Small intestine (tissue), 7 donors: ENCODE data around the gene PLA2G4F. TPM values are rescaled to one million over a fixed set of nuclear protein-coding genes. Genes with fewer than 3 reads are reported as not detected.

Source experiments
- DNase-seq, 2 donors: peaks; one replicate each; pipeline versions ENCODE4 v3.0.0 to v3.0.0-alpha.2; 2013
- FAIRE-seq: peaks from 2 replicates; lab custom pipeline; 2012; peaks lifted over from hg19 to GRCh38; lab: Jason Lieb, UNC
- H3K27ac ChIP-seq, 3 donors: one replicate each; pipeline ENCODE4 v1.5.1; 2013; ENCODE audit warnings: low read length in 2 of 3, mild to moderate bottlenecking in 2 of 3, control low read depth in 1 of 3, inconsistent platforms in 1 of 3, low read depth in 1 of 3, moderate library complexity in 1 of 3
- H3K27me3 ChIP-seq, 3 donors: one replicate each; pipeline ENCODE4 v1.6.1; 2013; ENCODE audit warnings: low read length in 3 of 3, inconsistent platforms in 1 of 3; ENCODE audit not compliant: control insufficient read depth in 3 of 3, insufficient read depth in 3 of 3
- H3K36me3 ChIP-seq, 3 donors: one replicate each; pipeline ENCODE4 v1.6.1; 2013; ENCODE audit warnings: low read length in 3 of 3, inconsistent platforms in 1 of 3, low read depth in 1 of 3, mild to moderate bottlenecking in 1 of 3, moderate library complexity in 1 of 3; ENCODE audit not compliant: control insufficient read depth in 3 of 3, insufficient read depth in 2 of 3
- H3K4me1 ChIP-seq, 3 donors: one replicate each; pipeline ENCODE4 v1.6.1; 2013; ENCODE audit warnings: low read length in 2 of 3, inconsistent platforms in 1 of 3, low read depth in 1 of 3, mild to moderate bottlenecking in 1 of 3, moderate library complexity in 1 of 3; ENCODE audit not compliant: control insufficient read depth in 3 of 3, insufficient read depth in 2 of 3
- H3K4me3 ChIP-seq, 3 donors: one replicate each; pipeline ENCODE4 v1.5.1; 2013; ENCODE audit warnings: low read length in 3 of 3, control low read depth in 1 of 3, inconsistent platforms in 1 of 3, low read depth in 1 of 3, mild to moderate bottlenecking in 1 of 3, moderate library complexity in 1 of 3
- H3K9me3 ChIP-seq, 2 donors: one replicate each; pipeline ENCODE4 v1.6.1; 2013; ENCODE audit warnings: low read depth in 1 of 2, low read length in 1 of 2; ENCODE audit not compliant: control insufficient read depth in 2 of 2, insufficient read depth in 1 of 2
- WGBS, 3 donors: extraction: QIAGEN DNeasy Blood & Tissue Kit; methylation state at CpG; one replicate each; pipeline ENCODE4 v1.1.7; 2013; 5-methylcytosine and 5-hydroxymethylcytosine counted together
- polyA plus RNA-seq, 4 donors: library from polyadenylated mRNA; stranded (reverse) in 3 of 4; unstranded in 1 of 4; fragments of 200-250 nt in 3 of 4; fragments of 120-200 nt in 1 of 4; gene quantifications; one replicate each; pipeline versions ENCODE4 v1.2.1 to v1.2.3, GENCODE V29; 2013
- donor health status: healthy with polysubstance abuse.
- donor health status: control.
- donor health status: control.
- donor health status: Bipolar disorder and iron deficiency.
- donor health status: healthy.

PLA2G4F gene
- polyA plus RNA-seq, 4 donors, result 3.2 to 27.5 (median 11.0) TPM

DNA sequence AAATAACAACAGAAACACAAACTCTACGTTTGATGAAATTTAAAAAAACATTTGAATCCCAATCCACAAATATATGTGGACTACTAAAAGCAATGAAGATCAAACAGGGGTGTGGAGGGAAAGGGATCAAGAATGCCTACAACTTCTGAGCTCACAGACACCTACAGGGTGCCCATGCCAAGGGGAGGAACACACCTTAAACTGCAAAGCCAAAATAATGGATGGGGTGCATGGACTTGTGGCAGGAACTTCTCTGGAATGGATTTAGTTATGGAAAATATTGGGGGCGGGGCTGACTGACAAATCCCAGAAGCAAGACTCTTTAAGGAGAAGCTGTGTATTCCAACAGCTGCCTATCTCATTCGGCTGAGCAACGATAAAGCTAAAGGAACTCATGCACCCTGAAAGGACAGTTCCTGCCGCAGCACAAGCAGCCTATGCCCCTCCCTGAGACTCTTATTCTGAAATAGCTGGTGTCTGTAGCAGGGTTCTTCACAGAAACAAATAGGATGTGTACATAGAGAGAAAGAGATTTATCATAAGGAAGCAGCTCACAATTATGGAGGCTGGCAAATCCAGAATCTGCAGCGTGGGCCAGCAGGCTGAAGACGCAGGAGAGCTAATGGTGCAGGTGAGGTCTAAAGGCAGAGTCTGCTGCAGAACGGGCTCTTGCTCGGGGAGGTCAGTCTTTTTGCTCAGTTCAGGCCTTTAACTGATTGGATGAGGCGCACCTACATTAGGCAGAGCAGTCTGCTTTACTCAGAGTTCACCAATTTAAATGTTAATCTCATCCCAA lies 37.6 kb downstream of the PLA2G4F start:
- no peak for FAIRE-seq
- whole genome bisulfite sequencing, 3 donors, result 14 to 29% (median 27%) methylated on average over 10 of the region's 10 CpGs
- H3K36me3 ChIP-seq, result no peaks in the 10 kb centered on the region
- H3K4me3 ChIP-seq, result no peak overlapping the region
- peaks cover 0 to 20% (median 2%) of the 10 kb centered on the region in 3 donors for H3K4me1 ChIP-seq
- peaks cover 0 to 5% of the 10 kb centered on the region in 2 donors for H3K9me3 ChIP-seq
- H3K27ac ChIP-seq, result peak overlapping the region in 1 of 3 donors; percentile 33
- peak; percentile 75 to 78 for DNase-seq
- no peaks in the 10 kb centered on the region for H3K27me3 ChIP-seq

DNA sequence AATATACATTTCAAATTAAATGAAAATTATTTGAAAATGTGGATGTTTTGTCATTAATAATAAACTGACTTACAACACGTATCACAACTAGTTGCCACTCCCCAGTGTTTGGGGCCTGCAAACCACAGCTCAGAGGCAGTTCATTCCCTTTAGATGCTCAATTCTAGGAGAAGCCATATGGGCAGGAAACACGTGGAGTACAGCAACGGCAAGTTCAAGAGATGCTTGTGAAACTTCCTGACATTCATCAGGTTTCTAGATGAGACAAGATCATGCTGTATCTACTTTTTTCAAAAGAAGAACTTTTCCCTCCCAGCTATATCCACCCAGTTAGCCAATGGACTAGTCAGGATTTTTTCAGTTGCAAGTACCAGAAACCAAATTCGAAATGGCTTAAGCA lies 44.5 kb downstream of the PLA2G4F start:
- 51 to 90% (median 70%) methylated on average over 4 of the region's 4 CpGs for WGBS, 3 donors
- DNase-seq (no peak), FAIRE-seq (no peak)
- H3K27me3 ChIP-seq, result no peaks in the 10 kb centered on the region
- H3K27ac ChIP-seq, result no peak overlapping the region
- peaks cover 0 to 7% (median 4%) of the 10 kb centered on the region in 3 donors for H3K4me1 ChIP-seq
- H3K4me3 ChIP-seq, result no peak overlapping the region
- H3K9me3 ChIP-seq, result peaks cover 0 to 11% of the 10 kb centered on the region in 2 donors
- no peaks in the 10 kb centered on the region for H3K36me3 ChIP-seq

DNA sequence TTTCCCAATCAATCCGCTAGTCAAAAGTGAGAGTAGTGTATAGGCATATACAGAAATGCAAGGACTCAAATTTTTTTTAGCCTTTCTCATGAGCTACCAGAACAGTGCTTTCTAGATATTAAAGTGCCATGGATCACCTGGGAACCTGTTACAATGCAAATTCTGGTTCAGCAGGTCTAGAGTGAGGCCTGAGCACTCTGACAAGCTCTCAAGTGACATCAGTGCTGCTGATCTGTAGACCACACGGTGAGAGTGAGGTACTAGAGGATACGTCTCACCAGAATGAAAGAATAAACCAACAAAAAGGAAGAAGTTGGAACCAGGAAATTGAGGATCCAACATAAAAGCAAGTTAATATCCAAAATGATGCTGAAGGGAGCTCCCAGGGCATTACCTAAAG lies 46.1 kb downstream of the PLA2G4F start:
- DNase-seq (no peak), FAIRE-seq (no peak)
- peaks cover 0 to 6% of the 10 kb centered on the region in 2 donors for H3K9me3 ChIP-seq
- no peak overlapping the region for H3K4me3 ChIP-seq
- peaks cover 0 to 7% (median 4%) of the 10 kb centered on the region in 3 donors for H3K4me1 ChIP-seq
- no peak overlapping the region for H3K27ac ChIP-seq
- 63 to 70% (median 63%) methylated on average over 3 of the region's 3 CpGs for WGBS, 3 donors
- H3K27me3 ChIP-seq, result no peaks in the 10 kb centered on the region
- no peaks in the 10 kb centered on the region for H3K36me3 ChIP-seq

DNA sequence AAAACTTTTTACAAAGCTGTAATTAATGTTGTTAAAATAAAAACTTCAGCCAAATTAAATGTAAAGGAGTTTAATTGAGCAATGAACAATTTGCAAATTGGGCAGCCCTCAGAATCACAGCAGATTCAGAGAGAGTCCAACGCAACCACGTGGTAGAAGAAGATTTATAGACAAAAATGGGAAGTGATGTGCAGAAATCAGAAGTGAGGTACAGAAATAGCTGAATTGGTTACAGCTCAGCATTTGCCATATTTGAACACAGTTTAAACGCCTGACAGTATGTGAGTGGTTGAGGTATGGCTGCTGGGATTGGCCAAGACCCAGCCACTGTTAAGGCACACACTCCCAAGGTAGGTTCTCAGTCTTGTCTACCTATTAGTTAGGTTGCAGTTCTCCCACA lies 47.6 kb downstream of the PLA2G4F start:
- Histone ChIP-seq H3K36me3 (no peaks in the 10 kb centered on the region), H3K4me3 (no peak overlapping the region), H3K9me3 (peaks cover 0 to 6% of the 10 kb centered on the region in 2 donors), H3K27ac (no peak overlapping the region), H3K27me3 (no peaks in the 10 kb centered on the region), H3K4me1 (peaks cover 0 to 7% (median 4%) of the 10 kb centered on the region in 3 donors)
- FAIRE-seq, result no peak
- 71 to 91% (median 79%) methylated on average over 3 of the region's 3 CpGs for WGBS, 3 donors
- DNase-seq, result no peak

DNA sequence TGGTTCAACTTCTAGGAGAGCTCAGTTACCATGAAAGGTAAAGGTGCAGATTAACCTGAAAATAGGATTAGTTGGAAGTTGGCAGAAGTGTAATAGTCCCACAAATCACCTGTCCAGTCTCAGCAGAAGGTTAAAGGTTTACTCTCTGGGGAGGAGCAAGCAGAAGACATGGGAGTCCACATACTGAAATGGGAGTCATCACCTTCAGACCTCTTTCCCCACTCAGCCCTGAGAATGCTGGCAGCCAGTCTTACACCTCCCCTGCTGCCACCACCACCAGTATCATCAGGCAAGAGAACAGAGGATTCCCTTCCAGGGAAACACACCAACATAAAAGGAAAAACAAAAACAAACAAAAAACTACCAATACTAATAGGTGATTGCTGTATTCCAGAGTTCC lies 48.2 kb downstream of the PLA2G4F start:
- DNase-seq (no peak), FAIRE-seq (no peak)
- H3K36me3 ChIP-seq, result no peaks in the 10 kb centered on the region
- no peak overlapping the region for H3K4me3 ChIP-seq
- no peaks in the 10 kb centered on the region for H3K27me3 ChIP-seq
- peaks cover 0 to 7% (median 4%) of the 10 kb centered on the region in 3 donors for H3K4me1 ChIP-seq
- no peak overlapping the region for H3K27ac ChIP-seq
- H3K9me3 ChIP-seq, result peaks cover 0 to 6% of the 10 kb centered on the region in 2 donors

DNA sequence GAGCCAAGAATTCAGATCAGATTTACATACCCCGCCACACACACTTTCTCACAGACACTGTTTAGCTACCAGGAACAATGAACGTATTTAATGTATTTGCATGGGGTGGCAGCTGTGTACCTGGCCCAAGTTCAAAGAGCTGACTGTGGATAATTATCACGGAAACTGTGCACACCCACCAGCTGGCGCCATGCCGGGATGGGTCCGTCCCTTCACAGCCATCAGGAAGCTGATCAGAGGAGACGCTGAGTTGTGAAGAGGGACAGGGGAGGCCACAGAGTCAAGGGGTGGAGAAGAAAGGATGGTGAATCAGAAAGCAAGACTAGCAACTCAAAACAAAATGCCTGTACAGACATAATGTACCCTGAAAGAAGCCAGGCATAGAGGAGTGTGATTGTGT lies 49.0 kb downstream of the PLA2G4F start:
- peak; percentile 83 to 94 for DNase-seq
- Histone ChIP-seq H3K9me3 (peaks cover 0 to 6% of the 10 kb centered on the region in 2 donors), H3K27ac (peak overlapping the region in 1 of 3 donors; percentile 40), H3K36me3 (no peaks in the 10 kb centered on the region), H3K4me3 (no peak overlapping the region), H3K4me1 (peaks cover 0 to 7% (median 4%) of the 10 kb centered on the region in 3 donors), H3K27me3 (no peaks in the 10 kb centered on the region)
- no peak for FAIRE-seq
- WGBS, 3 donors, result 7 to 31% (median 19%) methylated on average over 7 of the region's 7 CpGs

DNA sequence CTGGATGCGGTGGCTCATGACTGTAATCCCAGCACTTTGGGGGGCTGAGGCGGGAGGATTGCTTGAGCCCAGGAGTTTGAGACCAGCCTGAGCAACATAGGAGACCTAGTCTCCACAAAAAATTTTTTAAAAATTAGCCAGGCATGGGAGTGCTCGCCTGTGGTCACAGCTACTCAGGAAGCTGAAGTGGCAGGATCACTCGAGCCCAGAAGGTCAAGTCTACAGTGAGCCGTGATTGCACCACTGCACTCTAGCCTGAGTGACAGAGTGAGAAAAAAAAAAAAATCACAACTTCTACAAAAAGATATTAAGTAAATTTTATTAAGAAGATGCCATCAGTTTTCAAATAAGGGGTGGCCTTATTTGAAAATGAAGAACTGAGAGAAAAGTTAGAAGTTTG lies 50.1 kb downstream of the PLA2G4F start:
- WGBS, 3 donors, result 40 to 54% (median 48%) methylated on average over 5 of the region's 5 CpGs
- H3K9me3 ChIP-seq, result peaks cover 0 to 6% of the 10 kb centered on the region in 2 donors
- no peak overlapping the region for H3K27ac ChIP-seq
- no peak for FAIRE-seq
- H3K36me3 ChIP-seq, result no peaks in the 10 kb centered on the region
- H3K27me3 ChIP-seq, result no peaks in the 10 kb centered on the region
- no peak for DNase-seq
- no peak overlapping the region for H3K4me3 ChIP-seq
- H3K4me1 ChIP-seq, result peaks cover 0 to 7% (median 4%) of the 10 kb centered on the region in 3 donors

DNA sequence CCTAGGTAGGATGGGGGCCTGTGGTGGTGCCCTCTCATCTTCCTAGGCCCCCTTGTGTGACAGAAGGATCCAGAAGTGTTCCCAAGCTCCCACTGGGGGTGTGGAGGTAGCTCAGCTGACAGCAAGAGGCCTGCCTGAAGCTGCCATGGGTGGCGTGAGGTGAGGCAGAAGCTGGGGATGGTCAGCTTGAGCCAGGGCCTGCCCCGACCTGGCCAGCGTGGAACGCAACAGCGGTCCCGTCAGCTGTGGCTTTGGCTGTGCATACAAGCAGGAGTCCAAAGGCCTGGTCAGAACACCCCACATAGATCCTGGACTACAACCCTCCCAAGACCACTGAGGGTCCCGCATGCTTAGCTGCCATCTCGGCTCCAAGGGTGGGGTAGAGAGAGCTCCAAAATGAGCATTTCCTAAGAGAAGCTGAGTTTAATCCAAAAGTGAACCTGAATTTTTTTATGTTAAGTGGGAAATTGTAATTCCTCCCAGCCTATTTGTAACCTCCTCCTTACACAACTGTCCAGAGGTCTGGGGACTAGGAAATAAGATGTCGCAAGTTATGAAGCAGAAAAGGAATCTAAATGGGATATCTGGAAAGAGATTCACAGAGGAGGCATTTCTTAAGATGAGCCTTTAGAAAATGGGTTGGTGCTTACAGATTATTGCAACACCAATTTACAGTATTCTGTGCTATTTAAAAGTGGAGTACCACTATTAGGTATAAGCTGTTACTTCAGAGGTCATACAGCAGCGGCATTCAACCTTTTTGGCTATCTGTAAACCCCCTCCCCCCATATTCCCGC lies 52.1 kb downstream of the PLA2G4F start:
- 90 to 93% (median 92%) methylated on average over 11 of the region's 11 CpGs for WGBS, 3 donors
- H3K4me3 ChIP-seq, result no peak overlapping the region
- DNase-seq, result no peak
- peaks cover 0 to 4% (median 3%) of the 10 kb centered on the region in 3 donors for H3K4me1 ChIP-seq
- H3K9me3 ChIP-seq, result peaks cover 0 to 6% of the 10 kb centered on the region in 2 donors
- no peak for FAIRE-seq
- no peaks in the 10 kb centered on the region for H3K27me3 ChIP-seq
- no peak overlapping the region for H3K27ac ChIP-seq
- no peaks in the 10 kb centered on the region for H3K36me3 ChIP-seq
